ENCODE data around the gene PLCZ1.
A peak's percentile ranks its signal among the peaks of the same experiment; 100 is the strongest.
"Not testable (repeated sequence)": the region's sequence is repeated elsewhere in the genome, so short reads cannot be mapped to it uniquely, and the experiment has no call there.

The PLCZ1 gene

GRCh38 chr12:18703321-18703720, 34.5 kb downstream of the PLCZ1 start:
- DNase-seq, result no peak

GRCh38 chr12:18700271-18700670, 37.5 kb downstream of the PLCZ1 start:
- peak; percentile 88 for DNase-seq

- peak; percentile 60 for DNase-seq
These were observed 40.7 kb downstream of the PLCZ1 start for GRCh38 chr12:18696971-18697602.

GRCh38 chr12:18693986-18694385, 43.8 kb downstream of the PLCZ1 start:
- not testable (repeated sequence) for DNase-seq

GRCh38 chr12:18690653-18691052, 47.2 kb downstream of the PLCZ1 start:
- peak; percentile 100 for DNase-seq

GRCh38 chr12:18689771-18690170, 48.0 kb downstream of the PLCZ1 start:
- DNase-seq, result no peak

- DNase-seq, result peak; percentile 53
These were observed 53.4 kb downstream of the PLCZ1 start for GRCh38 chr12:18684430-18684829.

GRCh38 chr12:18683327-18684013, 54.3 kb downstream of the PLCZ1 start:
- DNase-seq, result peak; percentile 84

- no peak for DNase-seq
These were observed 56.0 kb downstream of the PLCZ1 start for GRCh38 chr12:18681818-18682217.

- no peak for DNase-seq
These were observed 60.7 kb downstream of the PLCZ1 start for GRCh38 chr12:18676996-18677588.

- DNase-seq, result no peak
These were observed 61.7 kb downstream of the PLCZ1 start for GRCh38 chr12:18676141-18676540.

GRCh38 chr12:18658829-18659228, 79.0 kb downstream of the PLCZ1 start:
- peak; percentile 26 for DNase-seq

- no peak for DNase-seq
These were observed 79.6 kb downstream of the PLCZ1 start for GRCh38 chr12:18658179-18658578.

- no peak for DNase-seq
These were observed 82.5 kb downstream of the PLCZ1 start for GRCh38 chr12:18655351-18655750.

GRCh38 chr12:18653465-18653864, 84.3 kb downstream of the PLCZ1 start:
- DNase-seq, result no peak

GRCh38 chr12:18652596-18652995, 85.2 kb downstream of the PLCZ1 start:
- no peak for DNase-seq

GRCh38 chr12:18651525-18651924, 86.3 kb downstream of the PLCZ1 start:
- DNase-seq, result no peak

GRCh38 chr12:18646286-18646890, 91.4 kb downstream of the PLCZ1 start:
- DNase-seq, result no peak

GRCh38 chr12:18644564-18644963, 93.2 kb downstream of the PLCZ1 start:
- DNase-seq, result no peak

- DNase-seq, result no peak
These were observed 94.1 kb downstream of the PLCZ1 start for GRCh38 chr12:18643681-18644080.

GRCh38 chr12:18640321-18640955, 97.4 kb downstream of the PLCZ1 start:
- no peak for DNase-seq

GRCh38 chr12:18634382-18634781, 103.4 kb downstream of the PLCZ1 start:
- DNase-seq, result no peak
